NCI-H128 (cell line): Measurements from ENCODE around the gene HSP90AA1.
"Not testable (repeated sequence)": the region's sequence is repeated elsewhere in the genome, so short reads cannot be mapped to it uniquely, and the experiment has no call there.

Source experiments
- DNase-seq: peaks from one replicate; lab custom pipeline; 2025; ENCODE audit not compliant: unreplicated experiment; lab: John Stamatoyannopoulos, UW

HSP90AA1 gene

DNA sequence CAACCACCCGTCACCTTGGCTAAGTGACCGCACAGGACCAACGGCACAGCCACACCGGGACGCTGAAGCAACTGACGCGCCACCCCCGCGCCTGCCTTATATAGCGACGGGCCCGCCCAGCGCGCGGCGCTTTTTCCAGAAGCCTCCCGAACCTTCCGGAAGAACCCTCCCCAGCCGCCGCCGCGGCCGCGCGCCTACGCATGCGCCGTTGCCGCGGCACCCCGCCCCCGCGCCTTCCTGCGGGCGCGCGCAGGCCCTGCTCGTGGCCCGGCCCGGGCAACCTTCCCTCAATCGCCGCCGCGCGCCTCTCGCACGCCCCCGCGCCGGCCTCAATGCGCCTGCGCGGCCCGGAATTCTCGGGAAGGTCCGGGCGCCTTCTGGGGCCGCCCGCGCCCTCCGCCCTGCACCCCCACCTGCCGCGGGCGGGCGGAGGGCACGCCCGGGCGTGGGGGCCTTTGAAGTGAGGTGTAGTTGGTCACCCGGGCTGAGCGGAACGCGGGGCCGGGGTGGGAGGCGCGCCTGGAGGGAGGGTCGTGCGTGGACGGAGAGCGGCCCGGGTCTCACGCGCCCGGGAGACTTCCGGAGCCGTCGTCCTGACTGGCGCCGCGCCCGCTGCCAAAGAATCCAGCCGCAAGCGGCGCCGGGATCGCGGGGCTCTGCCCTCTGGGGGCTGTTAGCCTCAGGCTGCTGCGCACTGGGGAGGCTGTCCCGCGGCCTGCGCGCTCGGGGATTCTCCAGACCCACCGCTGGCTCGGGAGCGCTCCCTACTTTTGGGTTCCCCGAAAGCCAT is at the start of gene HSP90AA1:
Gene HSP90AA1, minus strand, starts transcription at position 73 of the 790 bp plus-strand sequence. CDS start 666 bp downstream, outside the sequence.
- peak; percentile 90 for DNase-seq

DNA sequence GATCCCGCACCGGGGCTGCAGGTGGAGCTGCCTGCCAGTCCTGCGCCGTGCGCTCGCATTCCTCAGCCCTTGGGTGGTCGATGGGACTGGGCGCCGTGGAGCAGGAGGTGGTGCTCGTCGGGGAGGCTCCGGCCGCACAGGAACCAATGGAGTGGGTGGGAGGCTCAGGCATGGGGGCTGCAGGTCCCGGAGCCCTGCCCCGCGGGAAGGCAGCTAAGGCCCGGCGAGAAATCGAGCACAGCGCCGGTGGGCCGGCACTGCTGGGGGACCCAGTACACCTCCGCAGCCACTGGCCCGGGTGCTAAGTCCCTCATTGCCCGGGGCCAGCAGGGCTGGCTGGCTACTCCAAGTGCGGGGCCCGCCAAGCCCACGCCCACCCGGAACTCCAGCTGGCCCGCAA is 48.6 kb upstream of the HSP90AA1 start:
- DNase-seq, result not testable (repeated sequence)

DNA sequence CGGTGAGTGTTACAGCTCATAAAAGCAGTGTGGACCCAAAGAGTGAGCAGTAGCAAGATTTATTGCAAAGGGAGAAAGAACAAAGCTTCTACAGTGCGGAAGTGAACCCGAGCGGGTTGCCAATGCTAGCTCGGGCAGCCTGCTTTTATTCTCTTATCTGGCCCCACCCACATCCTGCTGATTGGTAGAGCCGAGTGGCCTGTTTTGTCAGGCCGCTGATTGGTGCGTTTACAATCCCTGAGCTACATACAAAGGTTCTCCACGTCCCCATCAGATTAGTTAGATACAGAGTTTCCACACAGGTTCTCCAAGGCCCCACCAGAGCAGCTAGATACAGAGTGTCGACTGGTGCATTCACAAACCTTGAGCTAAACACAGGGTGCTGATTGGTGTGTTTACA is 47.9 kb upstream of the HSP90AA1 start:
- DNase-seq, result not testable (repeated sequence)

DNA sequence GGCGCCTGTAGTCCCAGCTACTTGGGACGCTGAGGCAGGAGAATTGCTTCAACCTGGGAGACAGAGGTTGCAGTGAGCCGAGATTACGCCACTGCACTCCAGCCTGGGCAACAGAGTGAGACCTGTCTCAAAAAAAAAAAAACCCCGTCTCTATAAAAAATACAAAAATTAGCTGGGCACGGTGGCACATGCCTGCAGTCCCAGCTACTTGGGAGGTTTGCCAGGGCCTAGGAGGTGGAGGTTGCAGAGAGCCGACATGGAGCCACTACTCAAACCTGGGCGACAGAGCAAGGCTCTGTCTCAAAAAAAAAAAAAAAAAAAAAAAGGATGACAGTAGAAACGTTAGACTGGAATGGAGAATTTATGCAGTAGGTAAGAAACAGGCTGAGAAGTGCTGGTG is 47.2 kb upstream of the HSP90AA1 start:
- not testable (repeated sequence) for DNase-seq

DNA sequence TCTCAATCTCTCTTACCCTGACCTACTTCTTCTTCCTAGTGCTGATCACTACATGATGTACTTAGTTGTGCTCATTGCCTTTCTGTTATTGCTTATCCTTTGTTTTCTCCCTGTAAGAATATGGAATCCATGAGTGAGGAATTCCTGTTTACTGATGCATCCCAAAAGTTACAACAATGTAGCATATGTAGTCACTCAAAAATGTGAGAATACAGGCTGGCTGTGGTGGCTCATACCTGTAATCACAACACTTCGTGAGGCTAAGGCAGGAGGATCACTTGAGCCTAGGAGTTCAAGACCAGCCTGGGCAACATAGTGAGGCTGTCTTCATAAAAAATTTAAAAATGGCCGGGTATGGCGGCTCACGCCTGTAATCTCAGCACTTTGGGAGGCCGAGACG is 44.9 kb upstream of the HSP90AA1 start:
- no peak for DNase-seq

DNA sequence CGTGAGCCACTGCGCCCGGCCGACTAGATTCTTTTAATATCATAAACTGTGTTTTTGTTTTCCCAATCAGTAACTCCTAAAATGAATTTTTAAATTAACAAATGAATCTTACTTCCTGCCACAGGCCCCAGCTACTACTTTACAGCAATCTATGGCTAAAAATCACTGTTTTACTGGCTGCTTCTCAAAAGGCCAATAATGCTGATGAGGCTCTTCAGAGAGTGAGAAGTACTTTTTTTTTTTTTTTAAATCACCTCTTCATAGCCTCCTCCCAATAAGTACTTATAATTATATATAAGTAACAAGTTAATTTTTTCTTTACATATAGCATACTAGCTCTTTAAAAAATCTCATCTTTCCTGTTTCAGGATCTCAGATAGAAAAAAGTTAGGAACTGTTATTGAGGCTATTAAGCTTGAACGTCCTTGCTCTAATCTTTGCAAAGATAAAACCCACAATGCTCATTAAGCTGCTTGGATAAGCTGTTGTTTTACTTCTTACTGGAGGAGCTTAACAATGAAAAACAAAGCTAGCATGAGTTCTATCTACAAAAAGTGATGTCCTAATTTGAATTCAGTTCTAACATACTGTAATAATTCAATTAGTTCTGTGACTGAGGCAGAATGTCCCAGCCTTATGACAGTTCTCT is 40.1 kb upstream of the HSP90AA1 start:
- DNase-seq, result no peak

DNA sequence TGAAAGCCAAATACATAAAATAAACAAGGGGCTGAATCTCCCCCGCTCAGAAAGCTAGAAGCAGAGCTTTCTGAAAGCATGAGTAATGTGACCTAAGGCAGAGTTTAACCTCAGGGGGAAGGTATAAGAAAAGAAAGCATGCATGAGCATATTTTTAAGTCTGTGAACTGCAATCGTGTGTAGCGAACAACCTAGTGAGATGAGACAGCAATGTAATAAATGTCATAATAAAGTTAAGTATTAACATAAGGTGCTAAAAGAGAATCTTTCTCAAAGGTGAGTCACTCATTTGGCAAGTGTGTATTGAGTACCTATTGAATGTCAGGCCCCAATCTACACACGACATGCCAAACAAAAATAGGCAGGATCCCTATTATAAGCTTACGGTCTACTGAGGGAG is 38.7 kb upstream of the HSP90AA1 start:
- no peak for DNase-seq

DNA sequence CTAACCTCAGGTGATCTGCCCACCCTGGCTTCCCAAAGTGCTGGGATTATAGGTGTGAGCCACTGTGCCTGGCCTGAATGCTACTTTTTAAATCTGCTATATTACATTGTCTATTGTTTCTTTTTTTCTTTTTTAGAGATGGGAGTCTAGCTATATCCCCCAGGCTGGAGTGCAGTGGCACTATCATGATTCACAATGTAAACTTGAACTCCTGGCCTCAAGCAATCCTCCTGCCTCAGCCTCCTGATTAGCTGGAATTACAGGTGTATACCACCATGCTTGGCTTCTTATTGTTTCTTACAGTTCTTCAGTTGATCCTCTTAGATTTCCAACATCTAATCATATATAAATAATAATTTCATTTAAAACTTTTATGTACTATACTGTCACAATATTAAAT is 37.6 kb upstream of the HSP90AA1 start:
- no peak for DNase-seq

DNA sequence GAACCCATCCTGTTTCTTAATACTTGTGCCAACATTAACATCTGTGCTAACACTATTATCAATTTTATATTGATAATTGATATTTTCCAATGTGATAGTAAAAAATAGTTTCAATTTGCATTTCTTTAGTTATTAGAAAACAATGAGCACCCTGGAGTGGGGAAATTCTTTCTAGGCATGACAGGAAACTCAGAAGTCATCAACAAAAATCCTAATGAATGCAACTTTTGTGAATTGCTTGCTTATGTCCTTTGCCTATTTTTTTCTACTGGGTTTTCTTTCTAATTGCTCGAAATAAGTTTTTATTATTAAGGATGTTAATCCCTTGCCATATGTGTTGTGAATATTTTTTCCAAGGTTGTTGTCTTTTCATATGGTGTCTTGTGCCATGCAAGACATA is 34.7 kb upstream of the HSP90AA1 start:
- no peak for DNase-seq

DNA sequence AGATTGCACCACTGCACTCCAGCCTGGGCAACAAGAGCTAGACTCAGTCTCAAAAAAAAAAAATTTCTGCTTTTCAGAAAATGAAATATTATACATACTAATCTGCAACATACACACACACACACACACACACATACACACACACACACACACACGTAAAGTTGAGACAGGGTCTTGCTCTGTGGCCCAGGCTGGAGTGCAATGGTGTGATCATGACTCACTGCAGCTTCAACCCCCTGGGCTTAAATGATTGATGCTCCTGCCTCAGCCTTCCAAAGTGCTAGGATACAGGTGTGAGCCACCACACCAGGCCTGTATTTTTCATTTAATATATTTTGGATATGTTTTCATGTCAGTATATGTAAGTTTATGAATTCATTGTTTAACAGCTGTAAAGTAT is 34.0 kb upstream of the HSP90AA1 start:
- no peak for DNase-seq

DNA sequence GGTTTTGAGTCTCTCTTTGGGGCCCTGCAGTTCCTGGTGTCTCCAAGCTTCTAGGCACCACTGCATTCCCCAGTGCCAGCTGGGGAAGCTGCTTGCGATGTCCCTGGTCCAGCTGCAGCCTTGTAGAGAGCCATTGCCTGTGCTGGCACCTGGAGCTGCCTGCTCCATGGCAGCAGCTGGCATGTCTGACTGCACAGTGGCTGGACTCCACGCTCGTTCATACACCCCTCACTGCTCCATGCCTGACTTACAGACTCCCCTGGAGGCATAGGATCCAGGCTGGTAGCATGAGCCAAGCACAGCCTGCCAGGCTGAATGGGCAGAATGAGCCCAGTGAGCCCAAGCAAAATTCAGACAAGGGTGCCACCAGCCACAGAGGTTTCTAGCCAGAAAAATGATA is 31.0 kb upstream of the HSP90AA1 start:
- no peak for DNase-seq

DNA sequence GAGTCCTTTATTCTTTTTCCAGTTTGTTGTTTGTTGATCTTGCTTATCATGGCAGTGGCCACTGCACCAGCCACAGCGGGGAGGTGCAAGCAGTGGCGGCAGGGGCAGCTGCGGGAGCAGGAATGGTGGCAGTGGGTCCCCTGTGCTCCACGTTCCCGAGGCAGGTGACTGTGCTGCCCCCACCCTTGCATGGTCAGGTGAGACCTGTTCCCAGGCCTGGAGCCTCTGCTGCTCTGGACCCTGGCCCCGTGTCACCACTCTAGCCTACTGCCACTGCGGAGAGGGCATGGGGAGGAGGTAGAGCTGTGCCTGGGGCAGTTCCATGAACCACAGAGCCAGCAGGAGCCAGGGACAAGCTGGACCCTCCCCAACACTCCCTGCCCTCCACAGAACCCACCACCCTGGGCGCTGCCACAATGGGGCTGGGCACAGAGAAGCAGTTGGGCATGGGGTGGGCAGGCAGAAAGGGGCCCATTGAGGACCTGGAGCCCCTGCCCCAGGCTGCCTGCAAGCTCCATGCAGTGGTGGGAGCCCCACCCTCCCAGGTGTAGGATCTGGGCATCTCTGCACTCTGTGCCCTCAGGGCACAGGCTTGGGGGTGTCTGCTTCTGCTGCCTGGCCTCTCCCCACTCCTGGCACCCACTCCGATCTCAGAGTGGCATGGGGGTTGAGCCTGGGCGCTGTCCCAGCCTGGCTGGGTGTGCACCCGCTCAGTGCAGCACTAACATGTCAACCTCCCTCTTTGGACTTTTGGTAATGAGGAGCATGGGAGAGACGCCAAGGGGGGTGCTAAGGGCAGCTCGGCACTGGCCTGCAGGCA is 29.7 kb upstream of the HSP90AA1 start:
- no peak for DNase-seq

DNA sequence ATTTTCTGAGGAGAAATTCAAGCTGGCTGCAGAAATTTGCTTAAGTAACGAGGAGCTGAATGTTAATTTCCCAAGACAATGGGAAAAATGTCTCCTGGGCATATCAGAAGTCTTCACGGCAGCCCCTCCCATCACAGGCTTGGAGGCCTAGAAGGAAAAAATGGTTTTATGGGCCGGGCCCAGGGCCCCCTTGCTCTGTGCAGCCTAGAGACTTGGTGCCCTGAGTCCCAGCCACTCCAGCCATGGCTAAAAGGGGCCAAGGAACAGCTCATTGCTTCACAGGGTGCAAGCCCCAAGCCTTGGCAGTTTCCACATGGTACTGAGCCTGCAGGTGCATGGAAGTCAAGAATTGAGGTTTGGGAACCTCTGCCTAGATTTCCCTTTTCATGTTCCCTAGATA is 24.3 kb upstream of the HSP90AA1 start:
- no peak for DNase-seq

DNA sequence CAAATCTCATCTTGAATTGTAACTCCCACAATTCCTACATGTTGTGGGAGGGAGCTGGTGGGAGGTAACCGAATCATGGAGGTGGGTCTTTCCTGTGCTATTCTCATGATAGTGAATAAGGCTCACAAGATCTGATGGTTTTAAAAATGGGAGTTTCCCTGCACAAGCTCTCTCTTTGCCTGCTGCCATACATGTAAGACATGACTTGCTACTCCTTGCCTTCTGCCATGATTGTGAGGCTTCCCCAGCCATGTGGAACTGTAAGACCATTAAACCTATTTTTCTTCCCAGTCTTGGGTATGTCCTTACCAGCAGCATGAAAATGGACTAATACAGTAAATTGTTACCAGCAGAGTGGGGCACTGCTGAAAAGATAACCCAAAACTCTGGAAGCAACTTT is 22.5 kb upstream of the HSP90AA1 start:
- DNase-seq, result not testable (repeated sequence)

DNA sequence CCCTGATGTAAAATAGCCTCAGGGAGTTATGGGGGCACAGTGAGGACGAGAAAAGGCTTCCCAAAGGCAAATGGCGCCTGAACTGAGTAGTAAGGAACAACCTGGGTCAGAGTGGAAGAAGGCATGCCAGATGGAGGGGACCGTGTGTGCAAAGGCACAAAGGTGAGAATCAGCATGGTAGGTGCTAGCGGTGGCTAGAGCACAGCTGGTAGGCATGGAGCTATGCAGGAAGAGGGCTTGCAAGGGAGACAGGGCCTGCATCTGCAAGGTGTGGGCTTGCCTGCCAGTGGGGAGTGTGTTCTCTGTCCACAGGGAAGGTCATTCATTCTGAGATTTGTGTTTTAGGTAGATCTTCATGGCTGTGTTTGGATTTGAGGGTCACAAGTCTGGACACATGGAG is 18.5 kb upstream of the HSP90AA1 start:
- no peak for DNase-seq

DNA sequence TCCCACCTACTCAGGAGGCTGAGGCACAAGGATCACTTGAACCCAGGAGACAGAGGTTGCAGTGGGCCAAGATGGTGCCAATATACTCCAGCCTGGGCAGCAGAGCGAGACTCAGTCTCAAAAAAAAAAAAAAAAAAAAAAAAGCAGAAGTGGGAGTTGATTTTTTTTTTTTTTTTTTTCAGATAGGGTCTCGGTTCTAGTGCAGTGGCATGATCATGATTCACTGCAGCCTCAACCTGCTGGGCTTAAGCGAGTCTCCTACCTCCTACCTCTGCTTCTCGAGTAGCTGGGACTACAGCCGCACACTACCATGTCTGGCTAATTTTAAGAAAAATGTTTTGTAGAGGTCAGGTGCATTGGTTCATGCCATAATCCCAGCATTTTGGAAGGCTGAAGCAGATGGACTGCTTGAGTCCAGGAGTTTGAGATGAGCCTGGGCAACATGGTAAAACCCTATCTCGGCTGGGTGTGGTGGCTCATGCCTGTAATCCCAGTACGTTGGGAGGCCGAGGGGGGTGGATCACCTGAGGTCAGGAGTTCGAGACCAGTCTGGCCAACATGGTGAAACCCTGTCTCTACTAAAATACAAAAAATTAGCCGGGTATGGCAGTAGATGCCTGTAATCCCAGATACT is 16.3 kb upstream of the HSP90AA1 start:
- DNase-seq, result no peak

DNA sequence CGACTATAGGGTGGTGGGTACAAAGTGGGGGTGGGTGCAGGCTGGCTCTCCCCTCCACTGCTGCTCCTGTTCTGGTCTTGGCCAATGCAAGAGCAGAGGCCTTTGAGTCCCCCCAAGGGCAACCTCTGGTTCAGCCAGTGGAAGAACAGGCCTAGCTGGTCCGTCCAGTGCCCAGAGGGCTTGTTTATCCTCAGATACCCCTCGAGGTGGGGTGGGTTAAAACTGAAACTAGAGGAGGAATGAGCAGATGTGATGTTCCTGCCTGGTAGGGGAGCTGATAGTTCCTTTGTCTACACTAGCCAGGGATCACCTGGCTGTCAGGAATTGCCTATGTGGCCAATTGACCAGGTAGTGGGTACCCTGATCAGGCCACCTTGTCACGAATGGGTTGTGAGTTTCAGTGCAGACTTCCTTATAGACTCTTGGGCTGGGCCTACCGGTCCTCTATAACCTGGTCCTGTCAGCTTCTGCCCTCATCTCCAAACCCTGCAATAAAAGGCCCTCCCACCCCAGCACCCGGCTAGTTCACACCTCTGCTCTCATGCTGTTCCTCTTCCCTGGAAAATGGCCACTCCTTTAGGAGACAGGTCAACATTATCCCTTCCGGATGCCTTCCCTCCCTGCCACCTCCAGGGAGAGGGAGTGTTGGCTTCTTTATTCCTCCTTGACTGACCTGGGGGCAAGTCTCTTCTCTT is 10.7 kb upstream of the HSP90AA1 start:
- DNase-seq, result no peak

DNA sequence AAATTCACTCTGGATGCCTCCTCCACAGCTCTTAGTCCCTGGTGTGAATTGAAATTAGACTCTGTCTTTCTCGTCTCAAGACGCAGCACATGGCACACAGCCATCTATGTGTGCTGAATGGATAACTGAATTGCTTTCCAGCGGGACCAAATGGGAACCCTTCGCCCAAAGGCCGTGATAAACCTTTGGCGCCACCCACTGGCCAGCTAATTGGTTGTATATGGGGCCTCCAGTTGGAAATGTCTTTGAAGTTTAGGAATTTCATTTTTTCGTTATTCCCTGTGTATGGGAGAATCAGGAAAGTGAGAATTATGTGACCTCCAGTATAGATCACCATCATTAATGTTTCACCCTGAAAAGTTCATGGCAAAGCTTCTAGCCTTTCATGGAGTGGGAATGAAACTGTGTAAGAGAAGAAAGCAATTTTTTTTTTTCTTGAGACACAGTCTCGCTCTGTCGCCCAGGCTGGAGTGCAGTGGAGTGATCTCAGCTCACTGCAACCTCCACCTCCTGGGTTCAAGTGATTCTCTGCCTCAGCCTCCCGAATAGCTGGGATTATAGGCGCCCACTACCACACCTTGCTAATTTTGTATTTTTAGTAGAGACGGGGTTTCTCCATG is 9.8 kb upstream of the HSP90AA1 start:
- peak; percentile 89 for DNase-seq

DNA sequence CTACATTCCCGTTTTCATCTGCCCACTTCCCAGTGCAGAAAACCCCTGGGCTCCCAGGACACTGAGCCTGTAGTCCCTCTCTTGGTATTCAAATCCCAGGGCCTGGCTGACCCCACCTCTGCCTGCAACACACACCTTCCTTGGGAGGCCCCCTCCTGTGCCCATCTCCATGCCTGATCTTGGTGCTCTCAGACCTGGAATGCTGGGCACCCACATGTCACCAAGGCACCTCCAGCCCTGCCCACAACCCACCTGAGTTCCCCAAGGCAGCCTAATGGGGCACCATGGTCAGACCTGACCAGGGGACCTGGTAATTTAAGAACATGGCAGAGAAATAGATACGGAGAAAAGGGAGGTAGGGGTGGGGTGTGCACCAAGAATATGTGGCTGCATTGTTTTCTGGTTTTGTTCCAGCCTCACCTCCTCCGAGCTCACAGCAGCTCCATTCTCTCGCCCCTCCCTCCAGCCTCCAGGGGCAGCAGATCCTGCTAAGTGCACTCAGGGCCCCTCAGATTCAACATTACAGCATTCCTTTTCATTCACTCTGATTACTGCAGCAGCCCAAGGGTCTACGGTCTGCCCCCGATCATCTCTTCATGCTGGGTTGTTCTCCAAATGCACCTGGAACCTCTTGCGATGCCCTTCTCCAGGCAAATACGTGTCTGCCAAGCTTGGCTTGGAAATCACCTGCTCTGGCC is 9.2 kb upstream of the HSP90AA1 start:
- DNase-seq, result no peak
